Liver (tissue), 9 donors: Measurements from ENCODE around the gene GLYATL3. TPM values are rescaled to one million over a fixed set of nuclear protein-coding genes. Genes with fewer than 3 reads are reported as not detected.
"Not testable (repeated sequence)": the region's sequence is repeated elsewhere in the genome, so short reads cannot be mapped to it uniquely, and the experiment has no call there.

Experiments used
- DNase-seq: peaks from one replicate; pipeline ENCODE4 v3.0.0-alpha.2; 2017; ENCODE audit warnings: low spot score
- H3K27ac ChIP-seq, 2 donors: one replicate each; pipeline ENCODE4 v1.7.0; 2013; ENCODE audit warnings: inconsistent platforms in 2 of 2, low read length in 2 of 2, control low read depth in 1 of 2, low read depth in 1 of 2, mild to moderate bottlenecking in 1 of 2
- H3K27me3 ChIP-seq, 4 donors: one replicate each; pipeline versions ENCODE4 v1.6.1 to v1.7.0; 2013; ENCODE audit warnings: low read length in 3 of 4, inconsistent platforms in 1 of 4, mild to moderate bottlenecking in 1 of 4, moderate library complexity in 1 of 4; ENCODE audit not compliant: control insufficient read depth in 4 of 4, insufficient read depth in 4 of 4
- H3K36me3 ChIP-seq, 4 donors: one replicate each; pipeline versions ENCODE4 v1.6.1 to v1.7.0; 2013; ENCODE audit warnings: low read length in 3 of 4, mild to moderate bottlenecking in 3 of 4, low read depth in 1 of 4, moderate library complexity in 1 of 4; ENCODE audit not compliant: control insufficient read depth in 4 of 4, insufficient read depth in 3 of 4
- H3K4me1 ChIP-seq, 4 donors: one replicate each; pipeline versions ENCODE4 v1.6.1 to v1.7.0; 2013; ENCODE audit warnings: low read length in 3 of 4, mild to moderate bottlenecking in 3 of 4, moderate library complexity in 1 of 4; ENCODE audit not compliant: control insufficient read depth in 4 of 4, insufficient read depth in 4 of 4
- H3K4me3 ChIP-seq, 3 donors: one replicate each; pipeline versions ENCODE4 v1.6.1 to v1.7.0; 2013; ENCODE audit warnings: low read length in 3 of 3, control low read depth in 1 of 3, low read depth in 1 of 3, mild to moderate bottlenecking in 1 of 3
- H3K9ac ChIP-seq, 2 donors: one replicate each; pipeline ENCODE4 v1.7.0; 2013; ENCODE audit warnings: low read length in 2 of 2, mild to moderate bottlenecking in 2 of 2, moderate library complexity in 2 of 2, control low read depth in 1 of 2, low read depth in 1 of 2
- H3K9me3 ChIP-seq, 4 donors: one replicate each; pipeline versions ENCODE4 v1.6.1 to v1.7.0; 2013; ENCODE audit warnings: low read length in 3 of 4; ENCODE audit not compliant: control insufficient read depth in 4 of 4
- EGR1 ChIP-seq, 2 donors: IDR thresholded peaks; 2 replicates each; pipeline ENCODE4 v1.6.1; 2016 to 2018; ENCODE audit warnings: antibody characterized with exemption in 2 of 2, low read depth in 2 of 2
- FOXA1 ChIP-seq: IDR thresholded peaks from 2 replicates; pipeline ENCODE4 v1.6.1; 2016; ENCODE audit warnings: antibody characterized with exemption
- FOXA2 ChIP-seq: IDR thresholded peaks from 2 replicates; pipeline ENCODE4 v1.6.1; 2016; ENCODE audit warnings: antibody characterized with exemption
- GABPA ChIP-seq, 2 donors: IDR thresholded peaks in 1 of 2; conservative IDR thresholded peaks in 1 of 2; 2 replicates each; pipeline ENCODE4 v1.6.1; 2016; ENCODE audit warnings: antibody characterized with exemption in 2 of 2, mild to moderate bottlenecking in 1 of 2, moderate library complexity in 1 of 2
- HNF4A ChIP-seq, 2 donors: conservative IDR thresholded peaks; 2 replicates each; pipeline ENCODE4 v1.6.1; 2016; ENCODE audit warnings: antibody characterized with exemption in 2 of 2, mild to moderate bottlenecking in 2 of 2
- HNF4G ChIP-seq: IDR thresholded peaks from 2 replicates; pipeline ENCODE4 v1.6.1; 2016; ENCODE audit warnings: antibody characterized with exemption
- MAX ChIP-seq: IDR thresholded peaks from 2 replicates; pipeline ENCODE4 v1.6.1; 2016; ENCODE audit warnings: antibody characterized with exemption
- NR2F2 ChIP-seq: IDR thresholded peaks from 2 replicates; pipeline ENCODE4 v1.6.1; 2016; ENCODE audit warnings: antibody characterized with exemption
- RAD21 ChIP-seq, 2 donors: IDR thresholded peaks; 2 replicates each; pipeline ENCODE4 v1.6.1; 2016; ENCODE audit warnings: antibody characterized with exemption in 2 of 2, mild to moderate bottlenecking in 2 of 2
- REST ChIP-seq: IDR thresholded peaks from 2 replicates; pipeline ENCODE4 v1.6.1; 2016; ENCODE audit warnings: antibody characterized with exemption, mild to moderate bottlenecking
- RXRA ChIP-seq, 2 donors: IDR thresholded peaks; 2 replicates each; pipeline ENCODE4 v1.6.1; 2017 to 2018; ENCODE audit warnings: antibody characterized with exemption in 2 of 2, mild to moderate bottlenecking in 1 of 2
- TAF1 ChIP-seq: conservative IDR thresholded peaks from 2 replicates; pipeline ENCODE4 v1.6.1; 2016; ENCODE audit warnings: antibody characterized with exemption, mild to moderate bottlenecking
- YY1 ChIP-seq: IDR thresholded peaks from 2 replicates; pipeline ENCODE4 v1.6.1; 2016; ENCODE audit warnings: antibody characterized with exemption, mild to moderate bottlenecking
- WGBS: extraction: QIAGEN DNeasy Blood & Tissue Kit; methylation state at CpG from one replicate; pipeline ENCODE4 v1.1.7; 2013; 5-methylcytosine and 5-hydroxymethylcytosine counted together
- polyA plus RNA-seq, 2 donors: library from polyadenylated mRNA; stranded (reverse) in 1 of 2; unstranded in 1 of 2; fragments of 200-250 nt in 1 of 2; fragments of >200 nt in 1 of 2; fragmentation: Nextera tagmentation in 1 of 2; extraction: Ambion mirVana in 1 of 2; gene quantifications; one replicate each; pipeline versions ENCODE4 v1.2.1 to v1.2.3, GENCODE V29; 2013 to 2015
- total RNA-seq, 2 donors: library from RNA; depleted of rRNA; stranded (reverse); fragments of >200 nt; gene quantifications; one replicate each; pipeline ENCODE4 v1.2.3, GENCODE V29; 2014
- donor health status: healthy.
- donor health status: healthy.
- donor health status: healthy.
- donor health status: healthy.
- donor health status: healthy.

The GLYATL3 gene
- total and polyA plus RNA-seq, 4 donors: 0.09 TPM; not detected in 3

- TF ChIP-seq REST (no peak), FOXA1 (no peak), HNF4A (conservative IDR thresholded peaks at IDR 0.05) (no peak), MAX (no peak), HNF4G (no peak)
These were observed 35.0 kb upstream of the GLYATL3 start (continued) for GRCh38 chr6:49464691-49465090.

GRCh38 chr6:49468042-49468441 lies 31.7 kb upstream of the GLYATL3 start:
- H3K4me3 ChIP-seq: no peak overlapping the region
- no peaks in the 10 kb centered on the region for H3K9me3 ChIP-seq
- peaks cover 0 to 10% (median 8%) of the 10 kb centered on the region in 4 donors for H3K4me1 ChIP-seq
- 97% methylated on average over 9 of the region's 9 CpGs for WGBS
- no peak overlapping the region for H3K9ac ChIP-seq
- no peak for DNase-seq
- H3K27ac ChIP-seq: no peak overlapping the region
- H3K36me3 ChIP-seq: peaks cover 0 to 1% (median 0%) of the 10 kb centered on the region in 4 donors
- TF ChIP-seq MAX: no peak
- no peak for TF ChIP-seq REST
- TF ChIP-seq GABPA (IDR thresholded peaks at IDR 0.05 in 1 of 2, conservative IDR thresholded peaks at IDR 0.05 in 1 of 2): no peak
- TF ChIP-seq HNF4G: no peak
- no peak for TF ChIP-seq TAF1
- TF ChIP-seq EGR1 (IDR thresholded peaks at IDR 0.05; ENCODE audit: low read depth in 2 of 2): no peak
- TF ChIP-seq YY1: no peak
- TF ChIP-seq FOXA2: no peak
- TF ChIP-seq RXRA (IDR thresholded peaks at IDR 0.05): no peak
- no peak for TF ChIP-seq NR2F2
- TF ChIP-seq FOXA1: no peak
- no peak for TF ChIP-seq RAD21 (IDR thresholded peaks at IDR 0.05)
- TF ChIP-seq HNF4A (conservative IDR thresholded peaks at IDR 0.05): no peak
- H3K27me3 ChIP-seq: no peaks in the 10 kb centered on the region

GRCh38 chr6:49476564-49476963 lies 23.2 kb upstream of the GLYATL3 start:
- WGBS: 84% methylated on average over 2 of the region's 2 CpGs
- not testable (repeated sequence) for H3K27me3 ChIP-seq, H3K9ac ChIP-seq, H3K36me3 ChIP-seq, H3K4me1 ChIP-seq, DNase-seq, H3K4me3 ChIP-seq, H3K9me3 ChIP-seq, H3K27ac ChIP-seq
